Liver (tissue), 9 donors: ENCODE measurements around the gene SPECC1. TPM values are rescaled to one million over a fixed set of nuclear protein-coding genes. Genes with fewer than 3 reads are reported as not detected.

ENCODE experiments used
- DNase-seq: peaks from one replicate; pipeline ENCODE4 v3.0.0-alpha.2; 2017; ENCODE audit warnings: low spot score
- H3K27ac ChIP-seq, 2 donors: one replicate each; pipeline ENCODE4 v1.7.0; 2013; ENCODE audit warnings: inconsistent platforms in 2 of 2, low read length in 2 of 2, control low read depth in 1 of 2, low read depth in 1 of 2, mild to moderate bottlenecking in 1 of 2
- H3K27me3 ChIP-seq, 4 donors: one replicate each; pipeline versions ENCODE4 v1.6.1 to v1.7.0; 2013; ENCODE audit warnings: low read length in 3 of 4, inconsistent platforms in 1 of 4, mild to moderate bottlenecking in 1 of 4, moderate library complexity in 1 of 4; ENCODE audit not compliant: control insufficient read depth in 4 of 4, insufficient read depth in 4 of 4
- H3K36me3 ChIP-seq, 4 donors: one replicate each; pipeline versions ENCODE4 v1.6.1 to v1.7.0; 2013; ENCODE audit warnings: low read length in 3 of 4, mild to moderate bottlenecking in 3 of 4, low read depth in 1 of 4, moderate library complexity in 1 of 4; ENCODE audit not compliant: control insufficient read depth in 4 of 4, insufficient read depth in 3 of 4
- H3K4me1 ChIP-seq, 4 donors: one replicate each; pipeline versions ENCODE4 v1.6.1 to v1.7.0; 2013; ENCODE audit warnings: low read length in 3 of 4, mild to moderate bottlenecking in 3 of 4, moderate library complexity in 1 of 4; ENCODE audit not compliant: control insufficient read depth in 4 of 4, insufficient read depth in 4 of 4
- H3K4me3 ChIP-seq, 3 donors: one replicate each; pipeline versions ENCODE4 v1.6.1 to v1.7.0; 2013; ENCODE audit warnings: low read length in 3 of 3, control low read depth in 1 of 3, low read depth in 1 of 3, mild to moderate bottlenecking in 1 of 3
- H3K9ac ChIP-seq, 2 donors: one replicate each; pipeline ENCODE4 v1.7.0; 2013; ENCODE audit warnings: low read length in 2 of 2, mild to moderate bottlenecking in 2 of 2, moderate library complexity in 2 of 2, control low read depth in 1 of 2, low read depth in 1 of 2
- H3K9me3 ChIP-seq, 4 donors: one replicate each; pipeline versions ENCODE4 v1.6.1 to v1.7.0; 2013; ENCODE audit warnings: low read length in 3 of 4; ENCODE audit not compliant: control insufficient read depth in 4 of 4
- EGR1 ChIP-seq, 2 donors: IDR thresholded peaks; 2 replicates each; pipeline ENCODE4 v1.6.1; 2016 to 2018; ENCODE audit warnings: antibody characterized with exemption in 2 of 2, low read depth in 2 of 2
- FOXA1 ChIP-seq: IDR thresholded peaks from 2 replicates; pipeline ENCODE4 v1.6.1; 2016; ENCODE audit warnings: antibody characterized with exemption
- FOXA2 ChIP-seq: IDR thresholded peaks from 2 replicates; pipeline ENCODE4 v1.6.1; 2016; ENCODE audit warnings: antibody characterized with exemption
- GABPA ChIP-seq, 2 donors: IDR thresholded peaks in 1 of 2; conservative IDR thresholded peaks in 1 of 2; 2 replicates each; pipeline ENCODE4 v1.6.1; 2016; ENCODE audit warnings: antibody characterized with exemption in 2 of 2, mild to moderate bottlenecking in 1 of 2, moderate library complexity in 1 of 2
- HNF4A ChIP-seq, 2 donors: conservative IDR thresholded peaks; 2 replicates each; pipeline ENCODE4 v1.6.1; 2016; ENCODE audit warnings: antibody characterized with exemption in 2 of 2, mild to moderate bottlenecking in 2 of 2
- HNF4G ChIP-seq: IDR thresholded peaks from 2 replicates; pipeline ENCODE4 v1.6.1; 2016; ENCODE audit warnings: antibody characterized with exemption
- JUND ChIP-seq, 2 donors: IDR thresholded peaks; 2 replicates each; pipeline ENCODE4 v1.6.1; 2016; ENCODE audit warnings: antibody characterized with exemption in 2 of 2
- NR2F2 ChIP-seq: IDR thresholded peaks from 2 replicates; pipeline ENCODE4 v1.6.1; 2016; ENCODE audit warnings: antibody characterized with exemption
- RAD21 ChIP-seq, 2 donors: IDR thresholded peaks; 2 replicates each; pipeline ENCODE4 v1.6.1; 2016; ENCODE audit warnings: antibody characterized with exemption in 2 of 2, mild to moderate bottlenecking in 2 of 2
- RXRA ChIP-seq, 2 donors: IDR thresholded peaks; 2 replicates each; pipeline ENCODE4 v1.6.1; 2017 to 2018; ENCODE audit warnings: antibody characterized with exemption in 2 of 2, mild to moderate bottlenecking in 1 of 2
- SP1 ChIP-seq: IDR thresholded peaks from 2 replicates; pipeline ENCODE4 v1.6.1; 2018; ENCODE audit warnings: antibody characterized with exemption, mild to moderate bottlenecking
- TAF1 ChIP-seq: conservative IDR thresholded peaks from 2 replicates; pipeline ENCODE4 v1.6.1; 2016; ENCODE audit warnings: antibody characterized with exemption, mild to moderate bottlenecking
- YY1 ChIP-seq: IDR thresholded peaks from 2 replicates; pipeline ENCODE4 v1.6.1; 2016; ENCODE audit warnings: antibody characterized with exemption, mild to moderate bottlenecking
- WGBS: extraction: QIAGEN DNeasy Blood & Tissue Kit; methylation state at CpG from one replicate; pipeline ENCODE4 v1.1.7; 2013; 5-methylcytosine and 5-hydroxymethylcytosine counted together
- polyA plus RNA-seq, 2 donors: library from polyadenylated mRNA; stranded (reverse) in 1 of 2; unstranded in 1 of 2; fragments of 200-250 nt in 1 of 2; fragments of >200 nt in 1 of 2; fragmentation: Nextera tagmentation in 1 of 2; extraction: Ambion mirVana in 1 of 2; gene quantifications; one replicate each; pipeline versions ENCODE4 v1.2.1 to v1.2.3, GENCODE V29; 2013 to 2015
- total RNA-seq, 2 donors: library from RNA; depleted of rRNA; stranded (reverse); fragments of >200 nt; gene quantifications; one replicate each; pipeline ENCODE4 v1.2.3, GENCODE V29; 2014
- TF ChIP-seq, protein P1 (sequence below): IDR thresholded peaks from 2 replicates; pipeline ENCODE4 v1.6.1; 2016; ENCODE audit warnings: antibody characterized with exemption
- TF ChIP-seq, protein P2 (sequence below): IDR thresholded peaks from 2 replicates; pipeline ENCODE4 v1.6.1; 2016; ENCODE audit warnings: antibody characterized with exemption
- TF ChIP-seq, protein P3 (sequence below): IDR thresholded peaks from 2 replicates; pipeline ENCODE4 v1.6.1; 2016; ENCODE audit warnings: antibody characterized with exemption
- TF ChIP-seq, protein P4 (sequence below): IDR thresholded peaks from 2 replicates; pipeline ENCODE4 v1.6.1; 2016; ENCODE audit warnings: antibody characterized with exemption, mild to moderate bottlenecking
- TF ChIP-seq, protein P5 (sequence below): fragments of 150-350 bp; IDR thresholded peaks from 2 replicates; pipeline ENCODE4 v1.5.1; 2017; ENCODE audit warnings: improper control_type of control experiment, low read depth, low read length; ENCODE audit not compliant: missing input control
- donor health status: healthy.
- donor health status: healthy.
- donor health status: healthy.
- donor health status: healthy.
- donor health status: healthy.

Gene SPECC1
- total and polyA plus RNA-seq, 4 donors, result 0.36 to 70.3 (median 1.8) TPM

DNA sequence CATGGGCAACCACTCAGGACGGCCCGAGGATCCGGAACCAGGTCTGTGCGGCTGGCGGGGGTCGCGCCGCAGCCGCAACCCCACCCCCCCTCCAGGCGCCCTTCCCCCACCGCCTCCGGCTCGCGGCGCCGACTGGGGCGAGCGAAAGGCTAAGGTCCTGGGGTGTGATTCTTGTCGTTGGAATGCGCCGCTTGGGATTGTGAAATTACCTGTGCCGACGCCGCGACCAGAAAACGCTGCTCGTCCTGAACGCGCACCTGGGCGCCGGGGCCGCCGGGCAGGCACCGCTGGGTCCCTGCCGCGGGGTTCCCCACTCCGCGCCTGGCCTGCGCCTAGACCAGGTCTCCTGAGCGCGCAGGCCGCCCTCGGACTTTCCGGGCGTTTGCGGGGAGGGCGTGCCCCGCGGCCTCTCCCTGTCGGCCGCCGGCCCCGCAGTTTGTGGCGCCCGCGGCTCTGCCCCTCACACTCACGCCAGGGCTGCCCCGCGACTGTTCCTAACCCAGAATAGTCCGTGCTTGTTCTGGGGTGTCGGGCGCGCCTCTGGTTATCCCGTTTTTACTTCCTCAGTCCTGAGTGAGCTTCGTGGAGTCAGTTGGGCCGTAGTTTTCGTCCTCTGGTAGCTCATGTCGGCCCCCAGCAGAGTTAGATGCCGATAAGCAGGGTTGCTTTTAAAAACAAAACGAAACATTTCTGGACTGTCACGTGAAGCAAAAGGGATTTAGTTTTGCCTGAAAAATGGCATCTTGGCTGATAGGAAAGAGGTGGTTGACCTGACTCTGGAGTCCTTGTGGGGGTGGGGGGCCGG is 147.2 kb downstream of the SPECC1 start:
- WGBS, result 1% methylated on average over 72 of the region's 72 CpGs
- Histone ChIP-seq H3K9me3 (peaks cover 0 to 4% (median 0%) of the 10 kb centered on the region in 4 donors), H3K27ac (peak overlapping the region in 1 of 2 donors; percentile 17), H3K4me3 (peak overlapping the region in 2 of 3 donors; percentile 48 to 61), H3K27me3 (peaks cover 0 to 8% (median 2%) of the 10 kb centered on the region in 4 donors), H3K9ac (no peak overlapping the region), H3K4me1 (peaks cover 8 to 19% (median 11%) of the 10 kb centered on the region in 4 donors), H3K36me3 (no peaks in the 10 kb centered on the region)
- DNase-seq, result peak; percentile 54
- TF ChIP-seq FOXA2 (no peak), FOXA1 (no peak), NR2F2 (no peak), SP1 (no peak), GABPA (IDR thresholded peaks at IDR 0.05 in 1 of 2, conservative IDR thresholded peaks at IDR 0.05 in 1 of 2) (no peak), TAF1 (no peak), RAD21 (IDR thresholded peaks at IDR 0.05) (no peak), JUND (IDR thresholded peaks at IDR 0.05) (no peak), HNF4G (no peak), YY1 (no peak), EGR1 (IDR thresholded peaks at IDR 0.05; ENCODE audit: low read depth in 2 of 2) (no peak), RXRA (IDR thresholded peaks at IDR 0.05) (no peak)
- TF ChIP-seq, protein P1, sequence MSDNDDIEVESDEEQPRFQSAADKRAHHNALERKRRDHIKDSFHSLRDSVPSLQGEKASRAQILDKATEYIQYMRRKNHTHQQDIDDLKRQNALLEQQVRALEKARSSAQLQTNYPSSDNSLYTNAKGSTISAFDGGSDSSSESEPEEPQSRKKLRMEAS, result no peak
- TF ChIP-seq, protein P2, sequence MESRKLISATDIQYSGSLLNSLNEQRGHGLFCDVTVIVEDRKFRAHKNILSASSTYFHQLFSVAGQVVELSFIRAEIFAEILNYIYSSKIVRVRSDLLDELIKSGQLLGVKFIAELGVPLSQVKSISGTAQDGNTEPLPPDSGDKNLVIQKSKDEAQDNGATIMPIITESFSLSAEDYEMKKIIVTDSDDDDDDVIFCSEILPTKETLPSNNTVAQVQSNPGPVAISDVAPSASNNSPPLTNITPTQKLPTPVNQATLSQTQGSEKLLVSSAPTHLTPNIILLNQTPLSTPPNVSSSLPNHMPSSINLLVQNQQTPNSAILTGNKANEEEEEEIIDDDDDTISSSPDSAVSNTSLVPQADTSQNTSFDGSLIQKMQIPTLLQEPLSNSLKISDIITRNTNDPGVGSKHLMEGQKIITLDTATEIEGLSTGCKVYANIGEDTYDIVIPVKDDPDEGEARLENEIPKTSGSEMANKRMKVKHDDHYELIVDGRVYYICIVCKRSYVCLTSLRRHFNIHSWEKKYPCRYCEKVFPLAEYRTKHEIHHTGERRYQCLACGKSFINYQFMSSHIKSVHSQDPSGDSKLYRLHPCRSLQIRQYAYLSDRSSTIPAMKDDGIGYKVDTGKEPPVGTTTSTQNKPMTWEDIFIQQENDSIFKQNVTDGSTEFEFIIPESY, result no peak
- TF ChIP-seq, protein P3, sequence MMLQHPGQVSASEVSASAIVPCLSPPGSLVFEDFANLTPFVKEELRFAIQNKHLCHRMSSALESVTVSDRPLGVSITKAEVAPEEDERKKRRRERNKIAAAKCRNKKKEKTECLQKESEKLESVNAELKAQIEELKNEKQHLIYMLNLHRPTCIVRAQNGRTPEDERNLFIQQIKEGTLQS, result no peak

DNA sequence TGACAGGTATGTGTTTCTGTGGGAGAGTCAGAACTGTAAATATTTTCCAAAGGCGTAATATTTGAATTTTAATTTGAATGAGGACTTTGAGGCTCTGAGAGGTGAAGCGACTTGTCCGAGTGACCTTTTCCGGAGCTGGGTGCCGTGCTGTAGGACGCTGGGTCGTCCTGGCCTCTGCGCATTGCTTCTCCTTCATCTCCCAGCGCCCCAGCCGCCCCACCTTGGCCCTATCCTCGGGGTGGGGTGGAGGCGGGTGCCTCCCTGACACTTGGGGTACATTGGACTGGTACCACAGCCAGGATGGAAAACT is 147.8 kb downstream of the SPECC1 start:
- H3K9me3 ChIP-seq, result peaks cover 0 to 4% (median 0%) of the 10 kb centered on the region in 4 donors
- no peak overlapping the region for H3K9ac ChIP-seq
- WGBS, result 25% methylated on average over 12 of the region's 12 CpGs
- H3K27ac ChIP-seq, result no peak overlapping the region
- peaks cover 8 to 19% (median 11%) of the 10 kb centered on the region in 4 donors for H3K4me1 ChIP-seq
- H3K4me3 ChIP-seq, result peak overlapping the region in 1 of 3 donors; percentile 61
- DNase-seq, result no peak
- H3K36me3 ChIP-seq, result no peaks in the 10 kb centered on the region
- TF ChIP-seq FOXA2 (no peak), GABPA (IDR thresholded peaks at IDR 0.05 in 1 of 2, conservative IDR thresholded peaks at IDR 0.05 in 1 of 2) (no peak), YY1 (no peak), FOXA1 (no peak), HNF4A (conservative IDR thresholded peaks at IDR 0.05) (no peak), RXRA (IDR thresholded peaks at IDR 0.05) (no peak), EGR1 (IDR thresholded peaks at IDR 0.05; ENCODE audit: low read depth in 2 of 2) (no peak), RAD21 (IDR thresholded peaks at IDR 0.05) (no peak), NR2F2 (no peak), SP1 (no peak)
- TF ChIP-seq, protein P4, sequence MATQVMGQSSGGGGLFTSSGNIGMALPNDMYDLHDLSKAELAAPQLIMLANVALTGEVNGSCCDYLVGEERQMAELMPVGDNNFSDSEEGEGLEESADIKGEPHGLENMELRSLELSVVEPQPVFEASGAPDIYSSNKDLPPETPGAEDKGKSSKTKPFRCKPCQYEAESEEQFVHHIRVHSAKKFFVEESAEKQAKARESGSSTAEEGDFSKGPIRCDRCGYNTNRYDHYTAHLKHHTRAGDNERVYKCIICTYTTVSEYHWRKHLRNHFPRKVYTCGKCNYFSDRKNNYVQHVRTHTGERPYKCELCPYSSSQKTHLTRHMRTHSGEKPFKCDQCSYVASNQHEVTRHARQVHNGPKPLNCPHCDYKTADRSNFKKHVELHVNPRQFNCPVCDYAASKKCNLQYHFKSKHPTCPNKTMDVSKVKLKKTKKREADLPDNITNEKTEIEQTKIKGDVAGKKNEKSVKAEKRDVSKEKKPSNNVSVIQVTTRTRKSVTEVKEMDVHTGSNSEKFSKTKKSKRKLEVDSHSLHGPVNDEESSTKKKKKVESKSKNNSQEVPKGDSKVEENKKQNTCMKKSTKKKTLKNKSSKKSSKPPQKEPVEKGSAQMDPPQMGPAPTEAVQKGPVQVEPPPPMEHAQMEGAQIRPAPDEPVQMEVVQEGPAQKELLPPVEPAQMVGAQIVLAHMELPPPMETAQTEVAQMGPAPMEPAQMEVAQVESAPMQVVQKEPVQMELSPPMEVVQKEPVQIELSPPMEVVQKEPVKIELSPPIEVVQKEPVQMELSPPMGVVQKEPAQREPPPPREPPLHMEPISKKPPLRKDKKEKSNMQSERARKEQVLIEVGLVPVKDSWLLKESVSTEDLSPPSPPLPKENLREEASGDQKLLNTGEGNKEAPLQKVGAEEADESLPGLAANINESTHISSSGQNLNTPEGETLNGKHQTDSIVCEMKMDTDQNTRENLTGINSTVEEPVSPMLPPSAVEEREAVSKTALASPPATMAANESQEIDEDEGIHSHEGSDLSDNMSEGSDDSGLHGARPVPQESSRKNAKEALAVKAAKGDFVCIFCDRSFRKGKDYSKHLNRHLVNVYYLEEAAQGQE, result no peak
- TF ChIP-seq, protein P5, sequence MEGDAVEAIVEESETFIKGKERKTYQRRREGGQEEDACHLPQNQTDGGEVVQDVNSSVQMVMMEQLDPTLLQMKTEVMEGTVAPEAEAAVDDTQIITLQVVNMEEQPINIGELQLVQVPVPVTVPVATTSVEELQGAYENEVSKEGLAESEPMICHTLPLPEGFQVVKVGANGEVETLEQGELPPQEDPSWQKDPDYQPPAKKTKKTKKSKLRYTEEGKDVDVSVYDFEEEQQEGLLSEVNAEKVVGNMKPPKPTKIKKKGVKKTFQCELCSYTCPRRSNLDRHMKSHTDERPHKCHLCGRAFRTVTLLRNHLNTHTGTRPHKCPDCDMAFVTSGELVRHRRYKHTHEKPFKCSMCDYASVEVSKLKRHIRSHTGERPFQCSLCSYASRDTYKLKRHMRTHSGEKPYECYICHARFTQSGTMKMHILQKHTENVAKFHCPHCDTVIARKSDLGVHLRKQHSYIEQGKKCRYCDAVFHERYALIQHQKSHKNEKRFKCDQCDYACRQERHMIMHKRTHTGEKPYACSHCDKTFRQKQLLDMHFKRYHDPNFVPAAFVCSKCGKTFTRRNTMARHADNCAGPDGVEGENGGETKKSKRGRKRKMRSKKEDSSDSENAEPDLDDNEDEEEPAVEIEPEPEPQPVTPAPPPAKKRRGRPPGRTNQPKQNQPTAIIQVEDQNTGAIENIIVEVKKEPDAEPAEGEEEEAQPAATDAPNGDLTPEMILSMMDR, result no peak
- TF ChIP-seq, protein P3, result no peak
- TF ChIP-seq, protein P2, result no peak
- TF ChIP-seq, protein P1, result no peak
- H3K27me3 ChIP-seq, result peaks cover 0 to 8% (median 2%) of the 10 kb centered on the region in 4 donors
